Retinal pigment epithelial cell (primary cell): ENCODE measurements around the gene LASP1.
A peak's percentile ranks its signal among the peaks of the same experiment; 100 is the strongest.

Source experiments
- DNase-seq: peaks from one replicate; pipeline ENCODE4 v3.0.0-alpha.2; 2010; ENCODE audit warnings: low read depth
- H3K4me3 ChIP-seq: 2 replicates; pipeline ENCODE4 v1.5.1; 2011; ENCODE audit warnings: mild to moderate bottlenecking, low read length, control low read depth, moderate library complexity
- TF ChIP-seq, protein P1 (sequence below): conservative IDR thresholded peaks from 2 replicates; pipeline ENCODE4 v1.5.1; 2011; ENCODE audit warnings: low read depth, low read length, control low read depth, inconsistent platforms

LASP1 gene, protein sequence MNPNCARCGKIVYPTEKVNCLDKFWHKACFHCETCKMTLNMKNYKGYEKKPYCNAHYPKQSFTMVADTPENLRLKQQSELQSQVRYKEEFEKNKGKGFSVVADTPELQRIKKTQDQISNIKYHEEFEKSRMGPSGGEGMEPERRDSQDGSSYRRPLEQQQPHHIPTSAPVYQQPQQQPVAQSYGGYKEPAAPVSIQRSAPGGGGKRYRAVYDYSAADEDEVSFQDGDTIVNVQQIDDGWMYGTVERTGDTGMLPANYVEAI

GRCh38 chr17:38869526-38870258, at the start of gene LASP1:
TSS of gene LASP1 (plus strand) at chr17:38870058. CDS start at chr17:38870190, 132 bp downstream.
- no peak for DNase-seq
- TF ChIP-seq, protein P1, sequence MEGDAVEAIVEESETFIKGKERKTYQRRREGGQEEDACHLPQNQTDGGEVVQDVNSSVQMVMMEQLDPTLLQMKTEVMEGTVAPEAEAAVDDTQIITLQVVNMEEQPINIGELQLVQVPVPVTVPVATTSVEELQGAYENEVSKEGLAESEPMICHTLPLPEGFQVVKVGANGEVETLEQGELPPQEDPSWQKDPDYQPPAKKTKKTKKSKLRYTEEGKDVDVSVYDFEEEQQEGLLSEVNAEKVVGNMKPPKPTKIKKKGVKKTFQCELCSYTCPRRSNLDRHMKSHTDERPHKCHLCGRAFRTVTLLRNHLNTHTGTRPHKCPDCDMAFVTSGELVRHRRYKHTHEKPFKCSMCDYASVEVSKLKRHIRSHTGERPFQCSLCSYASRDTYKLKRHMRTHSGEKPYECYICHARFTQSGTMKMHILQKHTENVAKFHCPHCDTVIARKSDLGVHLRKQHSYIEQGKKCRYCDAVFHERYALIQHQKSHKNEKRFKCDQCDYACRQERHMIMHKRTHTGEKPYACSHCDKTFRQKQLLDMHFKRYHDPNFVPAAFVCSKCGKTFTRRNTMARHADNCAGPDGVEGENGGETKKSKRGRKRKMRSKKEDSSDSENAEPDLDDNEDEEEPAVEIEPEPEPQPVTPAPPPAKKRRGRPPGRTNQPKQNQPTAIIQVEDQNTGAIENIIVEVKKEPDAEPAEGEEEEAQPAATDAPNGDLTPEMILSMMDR = no peak

DNA sequence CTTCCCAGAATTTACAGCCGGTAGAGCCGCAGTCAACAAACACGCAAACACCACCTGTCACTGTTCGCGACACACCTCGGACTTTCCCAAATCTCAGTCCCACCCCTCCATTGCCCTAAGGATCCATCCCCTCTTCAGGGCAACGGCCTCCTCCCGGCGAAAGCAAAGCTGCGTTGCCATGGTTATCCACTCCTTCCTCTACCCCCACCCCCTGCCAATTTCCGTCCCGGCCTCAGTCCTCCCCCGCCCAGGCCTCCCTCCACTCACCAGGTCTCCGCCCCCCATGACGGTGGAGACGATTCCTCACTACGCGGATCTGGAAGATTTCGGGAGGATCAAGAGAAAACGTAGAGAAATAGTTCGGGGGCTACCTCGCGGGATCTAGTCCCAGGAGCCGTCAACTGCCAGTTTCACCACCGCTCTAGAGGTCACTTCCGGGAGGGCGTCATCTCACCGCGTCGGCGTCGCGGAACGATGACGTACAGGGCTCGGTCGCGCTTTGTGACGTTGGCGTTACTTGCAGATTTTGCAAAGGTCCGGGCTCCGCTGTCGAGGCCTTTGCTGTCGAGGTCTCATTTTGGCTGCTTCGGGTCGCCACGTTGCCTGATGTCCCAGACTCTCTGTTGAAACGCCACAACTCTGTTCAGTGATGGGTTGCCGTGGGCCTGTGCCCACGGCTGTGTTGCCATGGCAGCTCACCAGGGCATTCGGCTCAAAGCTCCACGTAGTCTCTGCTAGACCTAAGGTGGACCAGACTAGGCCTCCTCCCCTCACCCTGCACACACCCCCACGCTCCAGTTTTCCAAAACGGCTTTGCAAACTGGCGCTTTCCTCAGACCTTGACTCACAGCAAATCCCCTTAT, 44.7 kb upstream of the LASP1 start, which contains the start of gene CWC25:
CWC25 (minus strand) TSS at position 423 of the 863 bp plus-strand sequence; CDS start at position 285, 138 bp downstream.
- DNase-seq = peak; percentile 78
- peak within 1 kb of the TSS; percentile 99 for H3K4me3 ChIP-seq
- TF ChIP-seq, protein P1 = no peak

More at GRCh38 chr17:38869526-38870258, at the start of gene LASP1:
- H3K4me3 ChIP-seq = peak within 1 kb of the TSS; percentile 98

DNA sequence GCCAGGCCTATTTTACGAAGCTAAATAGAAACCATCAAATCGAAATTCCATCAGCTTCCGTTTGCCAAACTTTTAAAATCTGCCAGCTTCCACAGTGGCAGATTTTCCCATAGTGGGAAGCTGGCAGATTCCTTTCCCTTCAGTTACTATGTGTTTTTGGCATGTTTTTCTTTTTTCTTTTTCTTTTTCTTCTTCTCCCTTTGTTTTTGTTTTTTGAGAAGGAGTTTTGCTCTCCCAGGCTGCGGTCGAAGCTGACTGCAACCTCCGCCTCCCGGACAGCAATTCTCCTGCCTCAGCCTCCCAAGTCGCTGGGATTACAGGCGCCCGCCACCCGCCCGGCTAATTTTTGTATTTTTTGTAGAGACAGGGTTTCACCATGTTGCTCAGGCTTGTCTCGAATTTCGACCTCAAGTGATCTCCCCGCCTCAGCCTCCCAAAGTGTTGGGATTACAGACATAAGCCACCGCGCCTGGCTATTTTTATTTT, 44.1 kb upstream of the LASP1 start:
- TF ChIP-seq, protein P1 = no peak
- DNase-seq = no peak
- H3K4me3 ChIP-seq = peak overlapping the region; percentile 99

DNA sequence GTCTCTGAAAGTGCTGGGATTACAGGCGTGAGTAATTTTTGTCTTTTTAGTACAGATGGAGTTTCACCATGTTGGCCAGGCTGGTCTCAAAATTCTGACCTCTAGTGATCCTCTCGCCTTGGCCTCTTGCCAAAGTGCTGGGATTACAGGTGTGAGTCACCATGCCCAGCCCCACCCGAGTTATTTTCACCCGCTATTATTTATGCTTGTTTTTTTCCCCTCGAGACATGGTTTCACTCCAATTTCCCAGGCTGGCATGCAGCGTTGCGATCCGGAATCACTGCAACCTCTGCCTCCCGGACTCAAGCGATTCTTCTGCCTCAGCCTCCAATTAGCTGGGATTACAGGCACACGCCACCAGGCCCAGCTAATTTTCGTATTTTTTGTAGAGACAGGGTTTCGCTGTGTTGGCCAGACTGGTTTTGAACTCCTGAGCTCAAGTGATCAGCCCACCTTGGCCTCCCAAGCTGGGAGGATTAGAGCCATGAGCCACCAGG, 25.5 kb upstream of the LASP1 start:
- no peak for DNase-seq
- no peak overlapping the region for H3K4me3 ChIP-seq
- TF ChIP-seq, protein P1 = no peak

DNA sequence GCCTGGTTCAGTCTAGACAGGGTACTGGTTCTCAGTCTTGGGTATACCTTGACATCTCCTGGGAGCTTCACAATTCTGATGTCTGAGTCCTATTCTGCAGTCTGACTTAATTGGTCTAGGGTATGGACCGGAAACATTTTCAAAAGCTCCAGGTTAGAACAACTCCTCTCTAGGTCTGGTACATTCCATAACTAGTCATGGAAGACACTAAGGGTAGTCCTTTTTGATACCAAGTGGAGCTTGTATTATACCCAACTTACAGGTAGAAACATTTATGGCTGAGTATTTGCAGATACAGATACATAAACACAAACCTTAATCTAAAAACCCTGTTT, 21.3 kb upstream of the LASP1 start:
- no peak overlapping the region for H3K4me3 ChIP-seq
- TF ChIP-seq, protein P1 = no peak
- DNase-seq = no peak

- TF ChIP-seq, protein P1 = no peak
- no peak for DNase-seq
- no peak overlapping the region for H3K4me3 ChIP-seq
Observed at GRCh38 chr17:38848939-38849605, 20.8 kb upstream of the LASP1 start.
